CD4-positive, alpha-beta T cell treated with Interleukin-1 beta for 1 hour (primary cell): ENCODE data around the gene KRTAP10-7.
"Not testable (repeated sequence)": the region's sequence is repeated elsewhere in the genome, so short reads cannot be mapped to it uniquely, and the experiment has no call there.

Experiments
- DNase-seq, 2 donors: peaks; one replicate each; pipeline ENCODE4 v3.0.0-alpha.2; 2020 to 2022

The KRTAP10-7 gene

DNA sequence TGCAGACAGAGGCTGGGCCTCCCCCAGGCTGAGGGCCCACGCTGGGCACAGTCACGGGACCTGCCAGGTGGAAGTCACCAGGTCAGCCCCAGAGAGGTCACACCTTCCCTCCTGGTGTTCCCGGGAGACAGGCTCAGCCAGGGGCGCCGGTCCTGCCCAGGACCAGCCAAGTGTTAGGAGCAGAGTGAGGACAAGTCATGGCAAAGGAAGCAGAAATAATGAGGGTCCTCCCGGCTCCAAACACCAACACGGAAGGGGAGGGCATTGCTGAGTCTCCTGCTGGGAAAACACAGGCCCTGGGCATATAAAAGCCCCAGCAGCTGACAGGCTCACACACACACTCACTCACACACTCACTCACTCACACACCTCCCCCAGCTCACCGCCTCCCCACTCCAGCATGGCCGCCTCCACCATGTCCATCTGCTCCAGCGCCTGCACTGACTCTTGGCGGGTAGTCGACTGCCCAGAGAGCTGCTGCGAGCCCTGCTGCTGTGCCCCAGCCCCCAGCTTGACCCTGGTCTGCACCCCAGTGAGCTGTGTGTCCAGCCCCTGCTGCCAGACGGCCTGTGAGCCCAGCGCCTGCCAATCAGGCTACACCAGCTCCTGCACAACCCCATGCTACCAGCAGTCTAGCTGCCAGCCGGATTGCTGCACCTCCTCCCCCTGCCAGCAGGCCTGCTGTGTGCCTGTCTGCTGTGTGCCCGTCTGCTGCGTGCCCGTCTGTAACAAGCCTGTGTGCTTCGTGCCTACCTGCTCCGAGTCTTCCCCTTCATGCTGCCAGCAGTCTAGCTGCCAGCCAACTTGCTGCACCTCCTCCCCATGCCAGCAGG, 36.8 kb downstream of the KRTAP10-7 start, which contains the start of gene KRTAP10-10:
TSS of gene KRTAP10-10 (plus strand) at position 339 of the 833 bp plus-strand sequence. CDS start at position 401, 62 bp downstream.
- no peak for DNase-seq

- not testable (repeated sequence) for DNase-seq
Observed at GRCh38 chr21:44637851-44638348, 37.5 kb downstream of the KRTAP10-7 start.

- not testable (repeated sequence) for DNase-seq
Observed at GRCh38 chr21:44638506-44639330, 38.3 kb downstream of the KRTAP10-7 start.

DNA sequence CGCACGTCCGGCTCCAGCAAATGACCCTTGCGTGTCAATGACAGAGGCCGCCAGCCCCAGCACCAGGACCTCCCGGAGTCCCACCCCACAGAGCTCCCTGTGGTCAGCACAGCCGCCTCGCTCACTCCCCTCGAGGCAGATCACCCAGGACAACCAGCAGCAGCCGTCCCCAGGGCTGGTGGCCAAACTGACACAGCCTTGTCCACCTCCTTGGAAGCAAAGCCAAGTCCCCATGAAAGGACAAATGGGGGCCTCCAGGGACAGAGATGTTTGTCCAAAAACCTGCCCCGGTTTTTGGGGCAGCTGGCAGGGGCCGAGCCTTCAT, 38.9 kb downstream of the KRTAP10-7 start:
- no peak for DNase-seq

GRCh38 chr21:44640761-44641160, 40.4 kb downstream of the KRTAP10-7 start:
- no peak for DNase-seq

DNA sequence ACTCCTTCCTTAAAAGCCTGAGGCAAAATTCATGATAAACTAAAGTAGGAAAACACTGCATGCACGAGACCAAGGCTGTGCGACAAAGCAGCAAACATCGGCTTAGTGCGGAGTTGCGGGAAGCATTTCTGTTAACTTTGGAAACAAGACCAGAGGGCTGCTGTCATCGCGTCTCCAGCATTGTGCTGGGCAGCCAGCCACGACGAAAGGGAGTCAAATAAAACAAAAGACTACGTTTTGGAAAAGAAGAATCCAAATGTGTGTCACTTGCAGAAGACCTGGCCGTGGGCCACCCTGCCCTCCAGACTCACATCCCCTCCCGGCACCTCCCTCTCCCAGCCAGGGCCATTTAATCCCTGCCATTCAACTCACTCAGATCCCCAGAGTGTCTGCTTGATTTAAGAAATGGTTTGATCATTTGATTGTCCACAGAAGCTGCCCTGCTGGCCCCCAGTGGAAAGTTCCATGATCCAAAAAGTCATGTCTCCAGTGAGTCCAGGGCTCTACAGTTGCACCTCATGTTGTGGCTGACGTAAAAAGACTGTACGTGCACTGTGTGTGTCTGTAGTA, 43.4 kb downstream of the KRTAP10-7 start:
- no peak for DNase-seq

GRCh38 chr21:44644878-44645277, 44.5 kb downstream of the KRTAP10-7 start:
- no peak for DNase-seq

- DNase-seq: not testable (repeated sequence)
Observed at GRCh38 chr21:44646366-44647221, 46.2 kb downstream of the KRTAP10-7 start, which contains the start of gene KRTAP10-11. KRTAP10-11 (plus strand) TSS chr21:44646414; CDS start chr21:44646459, 45 bp downstream.

GRCh38 chr21:44647222-44647552, 46.8 kb downstream of the KRTAP10-7 start:
- DNase-seq: no peak

GRCh38 chr21:44648557-44649311, 48.3 kb downstream of the KRTAP10-7 start:
- no peak for DNase-seq

DNA sequence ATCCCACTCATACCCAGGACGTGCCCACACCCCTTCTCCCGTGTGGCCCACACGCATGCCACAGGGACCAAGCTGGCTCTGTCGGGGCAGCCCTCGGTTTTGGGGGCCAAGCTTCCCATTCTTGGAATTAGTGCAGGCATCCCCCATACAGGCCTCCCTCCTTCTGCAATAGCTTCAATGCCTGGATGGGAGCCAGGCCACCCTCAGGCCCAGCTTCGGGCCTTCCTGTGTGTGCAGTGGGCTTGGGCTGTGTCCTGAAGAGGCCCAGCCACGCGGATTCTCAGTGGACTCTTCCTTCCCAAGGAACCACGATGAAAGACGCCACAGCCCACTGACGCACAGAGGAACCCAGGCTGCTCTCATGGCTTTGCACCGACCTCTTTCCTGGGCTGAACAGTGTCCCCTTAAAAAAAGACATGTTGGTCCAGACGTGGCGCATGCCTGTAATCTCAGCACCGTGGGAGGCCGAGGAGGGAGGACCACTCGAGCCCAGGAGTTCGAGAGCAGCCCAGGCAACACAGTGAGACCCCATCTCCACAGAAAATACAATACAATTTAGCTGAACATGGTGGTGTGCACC, 49.2 kb downstream of the KRTAP10-7 start:
- no peak for DNase-seq

- DNase-seq: no peak
Observed at GRCh38 chr21:44650265-44650972, 50.0 kb downstream of the KRTAP10-7 start.

GRCh38 chr21:44650973-44651675, 50.7 kb downstream of the KRTAP10-7 start:
- DNase-seq: no peak
